Left ventricle myocardium inferior (tissue), 1 donor: ENCODE results near the gene ZNF644. TPM values are rescaled to one million over a fixed set of nuclear protein-coding genes. Genes with fewer than 3 reads are reported as not detected.
"Not testable (repeated sequence)": the region's sequence is repeated elsewhere in the genome, so short reads cannot be mapped to it uniquely, and the experiment has no call there.

ENCODE experiments used
- DNase-seq: peaks from one replicate; pipeline ENCODE4 v3.0.0-alpha.2; 2020
- H3K27ac ChIP-seq: fragments of 200-600 bp; replicated peaks from 2 replicates; pipeline ENCODE4 v1.8.0; 2021
- H3K27me3 ChIP-seq: fragments of 200-600 bp; 2 replicates; pipeline ENCODE4 v1.8.0; 2021; ENCODE audit warnings: low read depth
- H3K36me3 ChIP-seq: fragments of 200-600 bp; 2 replicates; pipeline ENCODE4 v1.8.0; 2021
- H3K4me1 ChIP-seq: fragments of 200-600 bp; 2 replicates; pipeline ENCODE4 v1.8.0; 2021
- H3K4me3 ChIP-seq: fragments of 200-600 bp; 2 replicates; pipeline ENCODE4 v1.8.0; 2021; ENCODE audit warnings: mild to moderate bottlenecking, moderate library complexity
- H3K9me3 ChIP-seq: fragments of 200-600 bp; replicated peaks from 2 replicates; pipeline ENCODE4 v1.8.0; 2021
- intact Hi-C: fragments of 100-400 bp; cut with micrococcal nuclease; formaldehyde crosslinking; loops from one replicate; pipeline ENCODE4 v1.11.0; 2022
- total RNA-seq: library from RNA; stranded (reverse); fragmentation: NEBNext Ultra II Directional; extraction: Animal tissue kit (Norgen Biotek cat#: 25700); gene quantifications from one replicate; pipeline ENCODE4 v1.2.1, GENCODE V29; 2021
- TF ChIP-seq, protein P1 (sequence below): fragments of 200-600 bp; IDR thresholded peaks from 2 replicates; pipeline ENCODE4 v1.8.0; 2021; ENCODE audit warnings: antibody characterized with exemption, mild to moderate bottlenecking, borderline replicate concordance
- donor health status: DM: no; HTN: yes; CAD: no; lungs with severe emphysema.

Gene ZNF644
- total RNA-seq, 1 donor from 2014 or later: 23.3 TPM

DNA sequence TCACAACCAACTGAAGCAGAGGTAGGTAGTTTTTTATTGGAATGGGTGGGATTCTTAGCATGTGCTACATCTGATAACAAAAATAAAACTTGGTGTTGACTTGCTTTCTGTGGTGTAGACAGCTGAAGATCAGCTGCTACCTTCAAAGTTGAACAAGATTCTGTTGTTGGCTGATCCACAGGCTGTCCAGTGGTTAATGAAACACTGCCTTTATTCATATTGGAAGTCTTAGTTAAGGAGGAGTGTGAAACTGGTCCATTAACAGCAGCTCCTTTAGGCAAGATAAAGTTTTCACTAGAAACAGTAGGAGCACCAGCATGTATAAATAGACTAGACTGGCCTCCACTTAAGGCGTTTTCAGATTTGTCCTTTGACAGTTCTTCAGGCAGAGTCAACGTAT lies 81.1 kb downstream of the ZNF644 start:
- DNase-seq: no peak
- H3K36me3 ChIP-seq: peaks cover 25% of the 10 kb centered on the region
- peaks cover 49% of the 10 kb centered on the region for H3K4me1 ChIP-seq
- TF ChIP-seq, protein P1, sequence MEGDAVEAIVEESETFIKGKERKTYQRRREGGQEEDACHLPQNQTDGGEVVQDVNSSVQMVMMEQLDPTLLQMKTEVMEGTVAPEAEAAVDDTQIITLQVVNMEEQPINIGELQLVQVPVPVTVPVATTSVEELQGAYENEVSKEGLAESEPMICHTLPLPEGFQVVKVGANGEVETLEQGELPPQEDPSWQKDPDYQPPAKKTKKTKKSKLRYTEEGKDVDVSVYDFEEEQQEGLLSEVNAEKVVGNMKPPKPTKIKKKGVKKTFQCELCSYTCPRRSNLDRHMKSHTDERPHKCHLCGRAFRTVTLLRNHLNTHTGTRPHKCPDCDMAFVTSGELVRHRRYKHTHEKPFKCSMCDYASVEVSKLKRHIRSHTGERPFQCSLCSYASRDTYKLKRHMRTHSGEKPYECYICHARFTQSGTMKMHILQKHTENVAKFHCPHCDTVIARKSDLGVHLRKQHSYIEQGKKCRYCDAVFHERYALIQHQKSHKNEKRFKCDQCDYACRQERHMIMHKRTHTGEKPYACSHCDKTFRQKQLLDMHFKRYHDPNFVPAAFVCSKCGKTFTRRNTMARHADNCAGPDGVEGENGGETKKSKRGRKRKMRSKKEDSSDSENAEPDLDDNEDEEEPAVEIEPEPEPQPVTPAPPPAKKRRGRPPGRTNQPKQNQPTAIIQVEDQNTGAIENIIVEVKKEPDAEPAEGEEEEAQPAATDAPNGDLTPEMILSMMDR: no peak
- intact Hi-C loops: no loop called here
- H3K9me3 ChIP-seq: no peaks in the 10 kb centered on the region
- no peak overlapping the region for H3K4me3 ChIP-seq
- no peak overlapping the region for H3K27ac ChIP-seq
- H3K27me3 ChIP-seq: no peaks in the 10 kb centered on the region

DNA sequence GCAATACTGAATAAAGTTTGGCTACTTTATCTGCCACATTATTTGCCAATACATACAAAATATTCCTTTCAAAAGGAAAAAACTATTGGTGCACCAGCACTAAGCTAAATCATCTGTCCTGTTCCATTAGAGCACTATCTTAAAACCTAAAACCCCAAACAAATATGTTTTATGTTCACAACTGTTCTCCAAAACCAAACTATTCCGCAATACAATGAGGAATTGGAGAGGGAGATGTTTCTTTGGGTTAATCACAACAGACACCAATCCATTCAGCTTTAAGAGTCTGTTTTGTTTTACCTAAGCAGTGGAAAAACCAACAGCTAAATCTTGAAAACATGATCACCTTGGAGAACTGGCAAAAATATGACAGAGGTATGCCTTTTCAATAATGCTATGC lies 85.1 kb downstream of the ZNF644 start:
- Histone ChIP-seq H3K9me3 (no peaks in the 10 kb centered on the region), H3K4me1 (peaks cover 39% of the 10 kb centered on the region), H3K27ac (no peak overlapping the region), H3K27me3 (no peaks in the 10 kb centered on the region), H3K36me3 (peaks cover 37% of the 10 kb centered on the region), H3K4me3 (no peak overlapping the region)
- TF ChIP-seq, protein P1: no peak
- intact Hi-C loops: no loop called here
- DNase-seq: no peak

DNA sequence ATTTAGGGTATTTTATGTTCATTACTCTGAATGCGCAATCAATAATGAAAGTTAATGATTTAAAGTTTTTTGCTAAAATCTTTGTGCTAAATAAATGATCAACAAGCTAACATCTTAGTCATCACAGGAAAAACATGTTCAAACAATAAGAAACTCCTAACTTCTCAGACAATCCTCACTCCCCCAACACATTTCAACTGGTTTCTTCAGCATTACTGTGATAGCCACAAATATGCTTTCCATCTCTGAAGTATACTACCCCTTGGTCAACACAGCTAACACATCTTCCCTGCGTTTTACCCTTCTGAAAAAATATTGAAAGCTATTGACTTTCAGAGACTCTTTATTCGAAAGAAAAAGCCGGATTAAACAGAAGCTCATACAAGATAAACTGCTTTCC lies 85.8 kb downstream of the ZNF644 start:
- Histone ChIP-seq H3K9me3 (no peaks in the 10 kb centered on the region), H3K4me3 (no peak overlapping the region), H3K27me3 (no peaks in the 10 kb centered on the region), H3K4me1 (peaks cover 38% of the 10 kb centered on the region), H3K36me3 (peaks cover 37% of the 10 kb centered on the region), H3K27ac (no peak overlapping the region)
- intact Hi-C loops: no loop called here
- TF ChIP-seq, protein P1: no peak
- no peak for DNase-seq

DNA sequence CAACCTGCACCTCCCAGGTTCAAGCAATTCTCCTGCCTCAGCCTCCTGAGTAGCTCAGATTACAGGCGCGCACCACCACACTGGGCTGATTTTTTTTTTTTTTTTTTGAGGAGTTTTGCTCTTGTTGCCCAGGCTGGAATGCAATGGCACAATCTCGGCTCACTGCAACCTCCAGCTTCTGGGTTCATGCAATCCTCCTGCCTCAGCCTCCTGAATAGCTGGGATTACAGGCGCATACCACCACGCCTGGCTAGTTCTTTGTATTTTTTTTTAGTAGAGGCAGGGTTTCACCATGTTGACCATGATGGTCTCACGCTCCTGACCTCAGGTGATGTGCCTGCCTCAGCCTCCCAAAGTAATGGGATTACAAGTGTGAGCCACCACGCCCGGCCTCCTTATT lies 93.6 kb downstream of the ZNF644 start:
- DNase-seq: not testable (repeated sequence)

DNA sequence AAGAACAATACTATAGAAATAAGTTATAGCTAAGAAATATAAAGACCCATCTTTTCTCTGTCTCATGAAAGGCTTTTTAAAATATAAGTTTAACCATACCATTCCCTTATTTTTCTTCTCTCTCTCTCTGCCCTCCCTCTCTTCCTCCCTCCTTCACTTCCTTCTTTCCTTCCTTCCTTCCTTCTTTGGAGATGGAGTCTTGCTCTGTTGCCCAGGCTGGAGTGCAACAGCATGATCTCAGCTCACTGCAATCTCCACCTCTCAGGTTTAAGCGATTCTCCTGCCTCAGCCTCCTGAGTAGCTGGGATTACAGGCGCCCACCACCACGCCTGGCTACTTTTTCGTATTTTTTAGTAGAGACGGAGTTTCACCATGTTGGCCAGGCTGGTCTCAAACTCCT lies 94.2 kb downstream of the ZNF644 start:
- intact Hi-C loops: not testable (repeated sequence)
- peaks cover 65% of the 10 kb centered on the region for H3K4me1 ChIP-seq

More for the DNA sequence above, 93.6 kb downstream of the ZNF644 start:
- H3K36me3 ChIP-seq, H3K9me3 ChIP-seq, intact Hi-C loops, H3K4me3 ChIP-seq, H3K27me3 ChIP-seq, H3K27ac ChIP-seq: not testable (repeated sequence)
- H3K4me1 ChIP-seq: peaks cover 63% of the 10 kb centered on the region

DNA sequence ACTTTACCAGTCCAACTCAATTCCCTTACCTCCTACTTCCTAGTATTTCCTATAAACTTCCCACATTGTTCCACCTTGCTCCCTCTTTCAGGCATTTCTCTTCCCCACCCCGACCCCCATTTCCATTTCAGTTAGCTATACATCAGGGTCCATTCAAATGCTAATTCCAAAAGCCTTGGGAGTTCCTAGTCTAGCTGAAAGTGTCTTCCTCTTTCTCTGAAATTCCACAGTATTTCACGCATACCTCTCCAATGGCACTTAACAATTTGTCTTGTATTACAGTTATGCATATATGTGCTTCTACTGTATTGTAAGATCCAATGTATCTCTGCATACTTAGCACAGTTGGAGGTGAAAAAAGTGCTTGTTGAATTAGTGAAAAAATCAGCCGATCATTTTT lies 94.9 kb downstream of the ZNF644 start:
- no peaks in the 10 kb centered on the region for H3K36me3 ChIP-seq
- H3K4me1 ChIP-seq: peaks cover 65% of the 10 kb centered on the region
- intact Hi-C loops: no loop called here
- no peak overlapping the region for H3K27ac ChIP-seq
- TF ChIP-seq, protein P1: no peak
- H3K27me3 ChIP-seq: no peaks in the 10 kb centered on the region
- DNase-seq: no peak
- H3K4me3 ChIP-seq: no peak overlapping the region
- H3K9me3 ChIP-seq: no peaks in the 10 kb centered on the region

More for the DNA sequence above, 94.2 kb downstream of the ZNF644 start:
- not testable (repeated sequence) for H3K27ac ChIP-seq, H3K4me3 ChIP-seq, H3K9me3 ChIP-seq, DNase-seq, H3K27me3 ChIP-seq, H3K36me3 ChIP-seq
